GM15510 (cell line): Measurements from ENCODE around the gene BDKRB2.

Experiments used
- POLR2A ChIP-seq: IDR thresholded peaks from 3 replicates; pipeline ENCODE4 v1.6.1; 2011; ENCODE audit warnings: borderline replicate concordance; ENCODE audit not compliant: insufficient read length; ENCODE audit errors: extremely low read depth

Gene BDKRB2

GRCh38 chr14:96221841-96222240, 17.2 kb downstream of the BDKRB2 start:
- TF ChIP-seq POLR2A, result no peak

- no peak for TF ChIP-seq POLR2A
Measured at GRCh38 chr14:96224480-96225096, 19.9 kb downstream of the BDKRB2 start.

- no peak for TF ChIP-seq POLR2A
Measured at GRCh38 chr14:96225213-96225612, 20.6 kb downstream of the BDKRB2 start.

GRCh38 chr14:96225745-96226151, 21.1 kb downstream of the BDKRB2 start:
- TF ChIP-seq POLR2A, result no peak

- no peak for TF ChIP-seq POLR2A
Measured at GRCh38 chr14:96227428-96227827, 22.8 kb downstream of the BDKRB2 start.

- TF ChIP-seq POLR2A, result no peak
Measured at GRCh38 chr14:96229315-96229714, 24.7 kb downstream of the BDKRB2 start.

GRCh38 chr14:96231056-96231455, 26.4 kb downstream of the BDKRB2 start:
- TF ChIP-seq POLR2A, result no peak

GRCh38 chr14:96231526-96232130, 27.0 kb downstream of the BDKRB2 start:
- TF ChIP-seq POLR2A, result no peak

- no peak for TF ChIP-seq POLR2A
Measured at GRCh38 chr14:96232506-96232905, 27.9 kb downstream of the BDKRB2 start.

- TF ChIP-seq POLR2A, result no peak
Measured at GRCh38 chr14:96233661-96234060, 29.0 kb downstream of the BDKRB2 start.

- TF ChIP-seq POLR2A, result no peak
Measured at GRCh38 chr14:96235426-96235825, 30.8 kb downstream of the BDKRB2 start.

- TF ChIP-seq POLR2A, result no peak
Measured at GRCh38 chr14:96237641-96238040, 33.0 kb downstream of the BDKRB2 start.

- TF ChIP-seq POLR2A, result no peak
Measured at GRCh38 chr14:96238676-96239265, 34.1 kb downstream of the BDKRB2 start.

GRCh38 chr14:96239711-96240141, 35.1 kb downstream of the BDKRB2 start:
- TF ChIP-seq POLR2A, result no peak

GRCh38 chr14:96240641-96241040, 36.0 kb downstream of the BDKRB2 start:
- no peak for TF ChIP-seq POLR2A

GRCh38 chr14:96242126-96242525, 37.5 kb downstream of the BDKRB2 start:
- no peak for TF ChIP-seq POLR2A
